ENCODE results near the gene WDHD1. TPM values are rescaled to one million over a fixed set of nuclear protein-coding genes. Genes with fewer than 3 reads are reported as not detected.

The WDHD1 gene
- total and polyA plus RNA-seq, 2 of the 4 experiments (the other 2 are of a cell fraction) = 4.4 to 13.1 TPM

GRCh38 chr14:54889919-54890318 lies 137.0 kb downstream of the WDHD1 start:
- Histone ChIP-seq H3K4me2 (ENCODE audit: low read depth, low read length) (no peak overlapping the region), H4K20me1 (ENCODE audit: insufficient read depth, low read length) (no peaks in the 10 kb centered on the region), H2AK9ac (replicated peaks; ENCODE audit: low read depth, low read length, poor library complexity) (no peak overlapping the region), H3K79me1 (ENCODE audit: low read depth in 1 of 2, low read length in 2 of 2) (no peaks in the 10 kb centered on the region), H3K27ac (ENCODE audit: insufficient read depth, low read length) (no peak overlapping the region), H3K9me1 (ENCODE audit: insufficient read depth, low read length) (peaks cover 5% of the 10 kb centered on the region), H4K8ac (ENCODE audit: low read depth in 2 of 2, low read length in 2 of 2) (no peak overlapping the region), H2BK20ac (ENCODE audit: low read depth, low read length) (no peak overlapping the region), H2BK5ac (ENCODE audit: low read depth, low read length, poor library complexity, severe bottlenecking) (no peak overlapping the region), H4K91ac (ENCODE audit: insufficient read depth, low read depth, low read length) (no peak overlapping the region), H3K27me3 (ENCODE audit: control insufficient read depth, insufficient read depth, low read length) (no peaks in the 10 kb centered on the region), H3K56ac (ENCODE audit: extremely low read depth, insufficient read depth, low read length) (no peak overlapping the region), H3K9me3 (ENCODE audit: control insufficient read depth, insufficient read depth, low read length) (no peaks in the 10 kb centered on the region), H2BK15ac (ENCODE audit: low read depth, low read length) (no peak overlapping the region), H2BK120ac (ENCODE audit: low read depth, low read length) (no peak overlapping the region), H3K4ac (ENCODE audit: low read depth, low read length) (no peak overlapping the region), H3K14ac (replicated peaks; ENCODE audit: low read depth, low read length) (no peak overlapping the region), H3K4me3 (ENCODE audit: insufficient read depth, low read depth, low read length) (no peak overlapping the region), H3K36me3 (ENCODE audit: control insufficient read depth, insufficient read depth, low read length) (no peaks in the 10 kb centered on the region), H3K9ac (ENCODE audit: low read depth, low read length) (no peak overlapping the region), H3K4me1 (ENCODE audit: control insufficient read depth, insufficient read depth, low read length) (no peaks in the 10 kb centered on the region), H4K5ac (ENCODE audit: low read depth, low read length) (no peak overlapping the region), H3K18ac (ENCODE audit: low read depth, low read length) (no peak overlapping the region), H2AFZ (replicated peaks; ENCODE audit: low read length, poor library complexity) (no peak overlapping the region), H2AK5ac (ENCODE audit: low read depth, low read length) (no peak overlapping the region), H3K23ac (ENCODE audit: low read depth, low read length) (no peak overlapping the region)
- dilution Hi-C loops (cut with HindIII; ENCODE audit: low sequenced_read_pairs, unreplicated experiment) (no loop called here), intact Hi-C loops (cut with micrococcal nuclease) (no loop called here), in situ Hi-C loops (cut with MboI; ENCODE audit: low sequenced_read_pairs) (no loop called here)
- DNase-seq (peak; percentile 20), ATAC-seq (ENCODE audit: low read depth) (no peak)
- ChIA-PET CTCF (no interaction called here), POLR2A (ENCODE audit: unreplicated experiment) (no interaction called here)
- TF ChIP-seq BHLHE40 (IDR thresholded peaks at IDR 0.05; ENCODE audit: low read depth, low read length) = no peak
- TF ChIP-seq SMC3 (IDR thresholded peaks at IDR 0.05; ENCODE audit: low read depth, low read length) = no peak
- TF ChIP-seq NFE2L2 (IDR thresholded peaks at IDR 0.05; ENCODE audit: low read depth, low read length) = no peak
- no peak for TF ChIP-seq POLR2A (IDR thresholded peaks at IDR 0.05; ENCODE audit: low read depth, low read length)
- TF ChIP-seq RAD21 (IDR thresholded peaks at IDR 0.05; ENCODE audit: low read length) = no peak
- TF ChIP-seq MAZ (IDR thresholded peaks at IDR 0.05; ENCODE audit: borderline replicate concordance, low read depth, low read length) = no peak
- TF ChIP-seq ELK1 (IDR thresholded peaks at IDR 0.05; ENCODE audit: borderline replicate concordance, low read depth, low read length) = no peak
- no peak for TF ChIP-seq RCOR1 (IDR thresholded peaks at IDR 0.05; ENCODE audit: insufficient replicate concordance, low read length)
- TF ChIP-seq RFX5 (IDR thresholded peaks at IDR 0.05; ENCODE audit: low read depth, low read length) = no peak
- BruUV-seq (replicated peaks) = no TSS peak
- WGBS, 2 experiments (ENCODE audit: extremely low coverage in 2 of 2, insufficient read length in 1 of 2) = 87% methylated on average over 4 of the region's 8 CpGs; no CpG with 5 or more reads in 1 of the 2 experiments

Other genes starting within 250 kb of the WDHD1 start
- gene GCH1, start 124.3 kb downstream of the WDHD1 start, total RNA-seq (2012; rRNA removed) = 0.54 and 0.56 TPM in 2 replicates
- 0.50 and 0.74 TPM in 2 replicates for gene GCH1, start 124.3 kb downstream of the WDHD1 start, polyA plus RNA-seq (2012; rRNA removed)
- gene SOCS4, start 137 bp upstream of the WDHD1 start, total RNA-seq (2012; rRNA removed) = 12.7 and 21.7 TPM in 2 replicates
- 3.3 and 4.6 TPM in 2 replicates for gene SOCS4, start 137 bp upstream of the WDHD1 start, polyA plus RNA-seq (2012; rRNA removed)
- 37.2 and 44.8 TPM in 2 replicates for gene MAPK1IP1L, start 24.5 kb upstream of the WDHD1 start, total RNA-seq (2012; rRNA removed)
- 168 and 201 TPM in 2 replicates for gene MAPK1IP1L, start 24.5 kb upstream of the WDHD1 start, polyA plus RNA-seq (2012; rRNA removed)
- gene LGALS3, start 102.2 kb upstream of the WDHD1 start, total RNA-seq (2012; rRNA removed) = 84.4 and 145 TPM in 2 replicates
- 171 and 200 TPM in 2 replicates for gene LGALS3, start 102.2 kb upstream of the WDHD1 start, polyA plus RNA-seq (2012; rRNA removed)
- gene DLGAP5, start 164.5 kb upstream of the WDHD1 start, total RNA-seq (2012; rRNA removed) = 19.0 and 40.3 TPM in 2 replicates
- 11.3 and 14.9 TPM in 2 replicates for gene DLGAP5, start 164.5 kb upstream of the WDHD1 start, polyA plus RNA-seq (2012; rRNA removed)
- 27.8 and 35.1 TPM in 2 replicates for gene FBXO34, start 244.3 kb upstream of the WDHD1 start, total RNA-seq (2012; rRNA removed)
- gene FBXO34, start 244.3 kb upstream of the WDHD1 start, polyA plus RNA-seq (2012; rRNA removed) = 13.2 and 15.4 TPM in 2 replicates

All from IMR-90 (cell line).